ENCODE data around the gene KLF2. TPM values are rescaled to one million over a fixed set of nuclear protein-coding genes. Genes with fewer than 3 reads are reported as not detected.

The KLF2 gene
- total and polyA plus RNA-seq, 4 donors, result 8.8 to 64.7 (median 22.9) TPM

DNA sequence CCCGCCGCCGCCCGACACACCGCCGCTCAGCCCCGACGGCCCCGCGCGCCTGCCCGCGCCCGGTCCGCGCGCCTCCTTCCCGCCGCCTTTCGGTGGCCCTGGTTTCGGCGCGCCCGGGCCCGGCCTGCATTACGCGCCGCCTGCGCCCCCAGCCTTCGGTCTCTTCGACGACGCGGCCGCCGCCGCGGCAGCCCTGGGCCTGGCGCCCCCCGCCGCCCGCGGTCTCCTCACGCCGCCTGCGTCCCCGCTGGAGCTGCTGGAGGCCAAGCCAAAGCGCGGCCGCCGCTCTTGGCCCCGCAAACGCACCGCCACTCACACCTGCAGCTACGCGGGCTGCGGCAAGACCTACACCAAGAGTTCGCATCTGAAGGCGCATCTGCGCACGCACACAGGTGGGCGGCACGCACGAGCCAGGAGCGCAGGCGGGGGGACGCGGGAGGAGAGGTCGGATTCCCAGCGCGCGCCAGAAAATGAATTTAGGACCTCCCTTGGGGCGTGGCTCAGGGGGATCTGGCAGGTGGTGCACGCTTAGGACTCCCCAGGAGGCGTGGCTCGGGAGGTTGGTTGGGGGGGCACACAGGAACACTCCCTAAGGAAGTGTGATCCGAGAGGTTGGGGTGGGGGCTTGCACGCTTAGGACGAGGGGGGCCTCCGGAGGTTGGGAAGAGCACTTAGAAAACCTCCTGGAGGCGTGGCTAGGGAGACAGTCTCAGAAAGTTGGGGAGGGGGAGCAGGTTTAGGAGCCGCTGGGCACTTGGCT lies 1.2 kb downstream of the KLF2 start:
- Histone ChIP-seq H3K36me3 (ENCODE audit: control insufficient read depth, insufficient read depth, low read length) (peaks cover 12% of the 10 kb centered on the region), H3K27me3 (ENCODE audit: control insufficient read depth, insufficient read depth, low read length) (peaks cover 43% of the 10 kb centered on the region), H3K4me3 (ENCODE audit: low read depth, low read length) (peak overlapping the region; percentile 54), H3K9me3 (ENCODE audit: control insufficient read depth, insufficient read depth, low read length) (no peaks in the 10 kb centered on the region), H3K4me1 (ENCODE audit: control insufficient read depth, insufficient read depth, low read length) (peaks cover 13% of the 10 kb centered on the region), H3K27ac (ENCODE audit: low read depth, low read length) (peak overlapping the region; percentile 61)
- 1% methylated on average over 82 of the region's 82 CpGs for WGBS (ENCODE audit: insufficient coverage)
- DNase-seq (ENCODE audit: low read depth in 4 of 6, low spot score in 6 of 6), result peak in 2 of 6 donors; percentile 64

DNA sequence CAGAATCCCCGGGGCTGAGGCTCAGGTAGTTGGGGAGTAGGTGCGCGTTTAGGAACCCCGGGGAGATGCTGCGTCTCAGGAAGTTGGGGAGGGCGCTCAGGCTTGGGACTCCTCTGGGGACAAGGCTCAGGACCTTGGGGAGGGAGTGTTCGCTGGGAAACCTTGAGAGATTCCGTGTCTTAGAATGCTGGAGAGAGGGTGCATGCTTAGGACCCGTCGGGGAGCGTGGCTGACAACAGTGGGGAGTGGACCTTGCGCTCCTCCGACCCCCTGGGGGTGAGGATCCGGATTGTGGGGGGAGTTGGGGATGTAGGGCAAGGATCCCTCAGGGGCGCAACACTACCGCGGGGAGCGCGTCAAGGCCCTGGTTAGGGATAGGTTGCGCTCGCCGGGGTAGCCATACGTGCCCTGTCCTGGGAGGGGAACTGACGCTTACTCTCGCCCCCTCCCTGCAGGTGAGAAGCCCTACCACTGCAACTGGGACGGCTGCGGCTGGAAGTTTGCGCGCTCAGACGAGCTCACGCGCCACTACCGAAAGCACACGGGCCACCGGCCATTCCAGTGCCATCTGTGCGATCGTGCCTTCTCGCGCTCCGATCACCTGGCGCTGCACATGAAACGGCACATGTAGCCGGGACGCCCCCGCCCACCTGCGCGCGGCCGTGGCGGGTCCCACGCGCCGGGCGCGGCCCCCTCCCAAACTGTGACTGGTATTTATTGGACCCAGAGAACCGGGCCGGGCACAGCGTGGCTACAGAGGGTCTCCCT lies 2.0 kb downstream of the KLF2 start:
- Histone ChIP-seq H3K4me1 (ENCODE audit: control insufficient read depth, insufficient read depth, low read length) (peaks cover 13% of the 10 kb centered on the region), H3K27me3 (ENCODE audit: control insufficient read depth, insufficient read depth, low read length) (peaks cover 43% of the 10 kb centered on the region), H3K27ac (ENCODE audit: low read depth, low read length) (peak overlapping the region; percentile 61), H3K9me3 (ENCODE audit: control insufficient read depth, insufficient read depth, low read length) (no peaks in the 10 kb centered on the region), H3K4me3 (ENCODE audit: low read depth, low read length) (peak overlapping the region; percentile 54), H3K36me3 (ENCODE audit: control insufficient read depth, insufficient read depth, low read length) (peaks cover 12% of the 10 kb centered on the region)
- DNase-seq (ENCODE audit: low read depth in 4 of 6, low spot score in 6 of 6), result no peak
- WGBS (ENCODE audit: insufficient coverage), result 13% methylated on average over 56 of the region's 58 CpGs

DNA sequence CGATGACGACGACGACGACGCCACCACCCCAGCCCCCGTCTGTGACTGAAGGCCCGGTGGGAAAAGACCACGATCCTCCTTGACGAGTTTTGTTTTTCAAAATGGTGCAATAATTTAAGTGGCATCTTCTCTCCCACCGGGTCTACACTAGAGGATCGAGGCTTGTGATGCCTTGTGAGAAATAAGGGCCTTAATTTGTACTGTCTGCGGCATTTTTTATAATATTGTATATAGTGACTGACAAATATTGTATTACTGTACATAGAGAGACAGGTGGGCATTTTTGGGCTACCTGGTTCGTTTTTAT lies 2.5 kb downstream of the KLF2 start:
- Histone ChIP-seq H3K4me3 (ENCODE audit: low read depth, low read length) (peak overlapping the region; percentile 54), H3K4me1 (ENCODE audit: control insufficient read depth, insufficient read depth, low read length) (peaks cover 13% of the 10 kb centered on the region), H3K9me3 (ENCODE audit: control insufficient read depth, insufficient read depth, low read length) (no peaks in the 10 kb centered on the region), H3K27ac (ENCODE audit: low read depth, low read length) (peak overlapping the region; percentile 43), H3K27me3 (ENCODE audit: control insufficient read depth, insufficient read depth, low read length) (peaks cover 43% of the 10 kb centered on the region), H3K36me3 (ENCODE audit: control insufficient read depth, insufficient read depth, low read length) (peaks cover 12% of the 10 kb centered on the region)
- DNase-seq (ENCODE audit: low read depth in 4 of 6, low spot score in 6 of 6), result no peak
- 29% methylated on average over 8 of the region's 14 CpGs for WGBS (ENCODE audit: insufficient coverage)

DNA sequence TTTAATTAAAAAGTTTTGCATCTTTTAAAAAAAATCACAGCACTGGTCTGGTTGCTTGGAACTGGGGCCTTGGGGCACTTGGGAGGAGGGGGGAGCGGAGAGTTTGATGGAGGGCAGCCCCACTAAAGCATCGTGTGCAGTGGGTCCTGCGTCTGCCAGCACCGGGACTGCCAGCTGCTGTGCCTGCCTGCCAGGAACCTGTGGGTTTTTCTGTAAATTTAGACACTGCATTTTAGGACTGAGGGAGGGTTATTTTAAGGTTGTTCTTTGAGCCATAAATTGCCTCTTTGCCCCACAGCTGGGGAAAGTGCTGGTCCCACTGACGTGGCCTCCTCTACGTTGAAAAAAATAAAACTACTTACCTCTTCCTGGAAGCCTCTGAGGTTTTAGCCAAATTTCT lies 2.9 kb downstream of the KLF2 start:
- WGBS (ENCODE audit: insufficient coverage), result 62% methylated on average over 4 of the region's 6 CpGs
- no peaks in the 10 kb centered on the region for H3K9me3 ChIP-seq (ENCODE audit: control insufficient read depth, insufficient read depth, low read length)
- peak overlapping the region; percentile 0 for H3K4me3 ChIP-seq (ENCODE audit: low read depth, low read length)
- H3K27ac ChIP-seq (ENCODE audit: low read depth, low read length), result peak overlapping the region; percentile 43
- peaks cover 43% of the 10 kb centered on the region for H3K27me3 ChIP-seq (ENCODE audit: control insufficient read depth, insufficient read depth, low read length)
- no peak for DNase-seq (ENCODE audit: low read depth in 4 of 6, low spot score in 6 of 6)
- peaks cover 12% of the 10 kb centered on the region for H3K36me3 ChIP-seq (ENCODE audit: control insufficient read depth, insufficient read depth, low read length)
- peaks cover 13% of the 10 kb centered on the region for H3K4me1 ChIP-seq (ENCODE audit: control insufficient read depth, insufficient read depth, low read length)

DNA sequence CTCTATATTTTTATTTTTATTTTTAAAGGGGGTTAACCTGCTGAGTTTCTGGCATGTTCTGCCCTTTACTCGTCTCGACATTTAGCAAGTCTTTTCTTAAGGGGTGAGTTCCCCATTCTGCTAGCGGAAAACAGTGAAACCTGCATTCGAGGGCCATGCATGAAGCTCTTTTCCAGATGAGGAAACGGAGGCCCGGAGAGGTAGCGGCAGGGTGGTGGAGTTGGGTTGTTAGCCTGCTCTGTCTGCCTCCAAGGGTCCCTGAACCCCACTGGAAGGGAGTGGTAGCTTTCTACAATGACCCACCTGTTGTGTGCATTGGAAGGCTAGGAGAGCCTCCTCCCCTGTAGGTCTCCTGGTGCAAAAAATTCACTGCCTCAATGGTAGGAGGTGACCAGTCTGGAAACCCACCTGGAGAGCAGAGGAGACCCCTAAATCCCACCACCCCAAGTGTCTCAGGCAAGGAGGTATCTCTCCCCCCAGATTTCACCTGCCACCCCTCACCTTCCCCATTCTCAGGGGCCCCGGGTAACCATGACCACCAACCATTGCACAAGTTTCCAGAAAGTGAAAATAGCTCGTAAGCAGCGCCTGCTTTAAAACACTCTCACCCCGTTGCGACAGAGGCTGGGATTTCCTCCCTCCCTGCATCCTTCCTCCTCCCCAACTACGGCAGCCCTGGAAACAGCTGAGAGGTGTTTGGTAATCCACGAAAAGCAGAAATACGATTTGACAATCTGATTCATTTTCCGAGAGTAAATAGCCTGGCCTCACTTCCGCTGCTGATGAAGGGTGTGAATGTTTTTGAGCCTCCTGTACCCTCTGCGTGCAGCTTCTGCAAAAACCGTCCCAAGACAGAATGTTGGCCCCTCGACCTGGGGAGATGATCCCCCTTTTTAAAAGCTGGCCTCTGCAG lies 3.5 kb downstream of the KLF2 start:
- Histone ChIP-seq H3K4me1 (ENCODE audit: control insufficient read depth, insufficient read depth, low read length) (peaks cover 13% of the 10 kb centered on the region), H3K9me3 (ENCODE audit: control insufficient read depth, insufficient read depth, low read length) (no peaks in the 10 kb centered on the region), H3K27ac (ENCODE audit: low read depth, low read length) (peak overlapping the region; percentile 43), H3K4me3 (ENCODE audit: low read depth, low read length) (peak overlapping the region; percentile 6), H3K27me3 (ENCODE audit: control insufficient read depth, insufficient read depth, low read length) (peaks cover 39% of the 10 kb centered on the region), H3K36me3 (ENCODE audit: control insufficient read depth, insufficient read depth, low read length) (peaks cover 12% of the 10 kb centered on the region)
- WGBS (ENCODE audit: insufficient coverage), result 57% methylated on average over 15 of the region's 20 CpGs
- no peak for DNase-seq (ENCODE audit: low read depth in 4 of 6, low spot score in 6 of 6)

DNA sequence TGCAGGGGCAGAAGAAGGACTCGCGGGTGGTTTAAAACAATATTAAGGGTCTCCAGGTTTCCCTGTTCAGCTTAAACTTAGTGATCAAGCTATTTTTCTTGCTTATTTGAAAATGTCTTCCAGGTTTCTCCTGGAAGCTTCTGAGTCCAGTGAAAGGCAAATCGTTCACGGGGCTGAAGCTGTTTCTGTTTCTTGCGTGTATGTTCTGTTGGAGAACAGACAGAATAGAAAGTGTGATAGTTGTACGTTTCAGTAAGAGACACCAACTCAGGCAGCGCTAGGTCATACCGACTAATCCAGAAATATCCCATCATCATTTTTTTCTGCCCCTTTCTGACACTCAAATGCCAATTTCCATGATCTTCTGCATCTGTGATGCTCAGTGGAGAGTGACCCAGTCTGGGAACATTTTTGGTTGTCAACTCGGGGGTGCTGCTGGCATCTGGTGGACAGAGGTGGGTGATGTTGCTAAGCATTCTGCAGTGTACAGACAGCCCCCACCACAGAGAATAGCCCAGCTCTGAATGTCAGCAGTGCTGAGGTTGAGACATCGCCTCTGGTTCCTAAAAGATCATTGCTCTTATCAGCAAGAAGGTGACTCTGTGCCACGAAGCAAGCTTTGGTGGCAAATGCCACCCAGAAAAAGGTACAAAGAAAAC lies 4.3 kb downstream of the KLF2 start:
- 72% methylated on average over 4 of the region's 11 CpGs for WGBS (ENCODE audit: insufficient coverage)

DNA sequence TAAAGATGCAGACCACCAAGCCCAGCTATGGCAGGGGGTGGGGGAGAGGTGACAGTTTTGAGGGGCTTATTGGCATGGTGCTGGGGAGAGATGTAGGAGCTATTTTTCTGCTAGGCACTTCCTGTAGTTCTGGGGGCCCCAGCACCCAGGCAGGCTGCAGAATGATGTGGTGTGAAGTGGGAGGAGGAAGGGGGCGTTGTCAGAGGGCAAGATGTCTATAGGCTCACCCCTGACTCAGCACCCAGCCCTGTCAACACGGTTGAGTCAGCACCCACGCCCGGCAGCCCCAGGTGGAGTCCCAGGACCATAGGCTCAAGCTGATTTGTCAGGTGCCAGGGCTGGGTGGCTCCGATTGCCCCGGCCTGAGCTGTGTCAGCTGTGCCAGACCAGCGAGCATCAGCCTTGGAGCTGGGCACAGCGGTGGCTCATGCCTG lies 5.8 kb downstream of the KLF2 start:
- Histone ChIP-seq H3K27me3 (ENCODE audit: control insufficient read depth, insufficient read depth, low read length) (peaks cover 30% of the 10 kb centered on the region), H3K4me3 (ENCODE audit: low read depth, low read length) (no peak overlapping the region), H3K36me3 (ENCODE audit: control insufficient read depth, insufficient read depth, low read length) (peaks cover 12% of the 10 kb centered on the region), H3K27ac (ENCODE audit: low read depth, low read length) (no peak overlapping the region), H3K4me1 (ENCODE audit: control insufficient read depth, insufficient read depth, low read length) (peaks cover 10% of the 10 kb centered on the region), H3K9me3 (ENCODE audit: control insufficient read depth, insufficient read depth, low read length) (no peaks in the 10 kb centered on the region)
- 72% methylated on average over 8 of the region's 8 CpGs for WGBS (ENCODE audit: insufficient coverage)
- DNase-seq (ENCODE audit: low read depth in 4 of 6, low spot score in 6 of 6), result no peak

More for the DNA sequence above, 4.3 kb downstream of the KLF2 start:
- peaks cover 33% of the 10 kb centered on the region for H3K27me3 ChIP-seq (ENCODE audit: control insufficient read depth, insufficient read depth, low read length)
- H3K9me3 ChIP-seq (ENCODE audit: control insufficient read depth, insufficient read depth, low read length), result no peaks in the 10 kb centered on the region
- no peak overlapping the region for H3K27ac ChIP-seq (ENCODE audit: low read depth, low read length)
- peaks cover 13% of the 10 kb centered on the region for H3K4me1 ChIP-seq (ENCODE audit: control insufficient read depth, insufficient read depth, low read length)
- no peak for DNase-seq (ENCODE audit: low read depth in 4 of 6, low spot score in 6 of 6)
- peaks cover 12% of the 10 kb centered on the region for H3K36me3 ChIP-seq (ENCODE audit: control insufficient read depth, insufficient read depth, low read length)
- no peak overlapping the region for H3K4me3 ChIP-seq (ENCODE audit: low read depth, low read length)

DNA sequence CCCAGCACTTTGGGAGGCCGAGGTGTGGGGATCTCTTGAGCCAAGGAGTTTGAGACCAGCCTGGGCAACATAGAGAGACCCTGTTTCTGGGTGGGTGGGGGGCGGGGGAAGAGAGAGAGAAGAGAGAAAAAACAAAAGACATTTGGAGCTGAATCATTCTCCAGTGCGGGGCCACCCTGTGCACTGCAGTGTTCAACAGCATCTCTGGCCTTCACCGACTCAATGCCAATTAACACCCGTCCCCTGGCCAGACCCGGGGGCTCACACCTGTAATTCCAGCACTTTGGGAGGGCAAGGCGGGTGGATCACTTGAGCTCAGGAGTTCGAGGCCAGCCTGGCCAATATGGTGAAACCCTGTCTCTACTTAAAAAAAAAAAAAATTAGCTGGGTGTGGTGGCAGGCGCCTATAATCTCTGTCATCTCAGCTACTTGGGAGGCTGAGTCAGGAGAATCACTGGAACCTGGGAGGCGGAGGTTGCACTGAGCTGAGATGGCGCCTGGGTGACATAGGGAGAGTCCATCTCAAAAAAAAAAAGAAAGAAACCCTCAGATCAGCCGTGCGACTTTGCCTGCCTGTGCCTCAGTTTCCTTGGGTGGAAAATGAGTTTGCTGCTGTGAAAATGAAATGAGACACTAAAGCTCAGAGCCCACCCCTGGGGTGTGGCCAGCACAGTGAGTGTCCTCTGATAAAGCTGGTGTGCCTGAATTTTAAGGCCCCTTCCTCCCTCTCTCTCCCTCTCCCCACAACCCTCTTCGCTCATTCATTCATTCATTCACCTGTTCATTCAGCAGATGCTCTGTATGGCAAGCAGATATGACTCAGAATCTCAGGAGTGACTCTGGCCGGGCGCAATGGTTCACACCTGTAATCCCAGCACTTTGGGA lies 6.4 kb downstream of the KLF2 start:
- Histone ChIP-seq H3K36me3 (ENCODE audit: control insufficient read depth, insufficient read depth, low read length) (peaks cover 9% of the 10 kb centered on the region), H3K27me3 (ENCODE audit: control insufficient read depth, insufficient read depth, low read length) (peaks cover 26% of the 10 kb centered on the region), H3K9me3 (ENCODE audit: control insufficient read depth, insufficient read depth, low read length) (no peaks in the 10 kb centered on the region), H3K27ac (ENCODE audit: low read depth, low read length) (no peak overlapping the region), H3K4me3 (ENCODE audit: low read depth, low read length) (no peak overlapping the region), H3K4me1 (ENCODE audit: control insufficient read depth, insufficient read depth, low read length) (peaks cover 6% of the 10 kb centered on the region)
- no peak for DNase-seq (ENCODE audit: low read depth in 4 of 6, low spot score in 6 of 6)
- WGBS (ENCODE audit: insufficient coverage), result 89% methylated on average over 10 of the region's 16 CpGs
